Measurements from ENCODE around the gene NR5A1. TPM values are rescaled to one million over a fixed set of nuclear protein-coding genes. Genes with fewer than 3 reads are reported as not detected.

NR5A1 gene
- total and polyA plus RNA-seq, 10 of the 15 experiments (the other 5 are each of a cell fraction or from before 2014, with no cell fraction given) = 0.06 to 0.24 (median 0.08) TPM; not detected in 5

- no peak for TF ChIP-seq DPF2 (IDR thresholded peaks at IDR 0.05)
- no peak for TF ChIP-seq NRF1 (conservative IDR thresholded peaks at IDR 0.05; ENCODE audit: low read depth, low read length)
- TF ChIP-seq USF2 (IDR thresholded peaks at IDR 0.05; ENCODE audit: borderline replicate concordance, low read depth, low read length) = no peak
- no peak for TF ChIP-seq ZNF217 (IDR thresholded peaks at IDR 0.05)
- TF ChIP-seq IRF5 (IDR thresholded peaks at IDR 0.05; ENCODE audit: borderline replicate concordance) = no peak
Measured at GRCh38 chr9:124513376-124513994, 6.3 kb upstream of the NR5A1 start (continued).

- H3K27ac ChIP-seq (ENCODE audit: control insufficient read depth, insufficient read depth) = no peak overlapping the region
- no peaks in the 10 kb centered on the region for H3K79me2 ChIP-seq (ENCODE audit: control insufficient read depth, insufficient read depth, low read length)
- DNase-seq (ENCODE audit: low read depth, low spot score) = no peak
- no peaks in the 10 kb centered on the region for H3K36me3 ChIP-seq (ENCODE audit: control insufficient read depth in 2 of 2, insufficient read depth in 2 of 2, low read length in 1 of 2)
- H3K9me3 ChIP-seq (replicated peaks; ENCODE audit: control insufficient read depth, insufficient read depth, low read length) = no peaks in the 10 kb centered on the region
- TF ChIP-seq ZNF622 (IDR thresholded peaks at IDR 0.05) (no peak), POU2F2 (IDR thresholded peaks at IDR 0.05; ENCODE audit: borderline replicate concordance, low read depth, low read length) (no peak), PRDM15 (CRISPR knock-in tag; IDR thresholded peaks at IDR 0.05) (no peak), PBX3 (IDR thresholded peaks at IDR 0.05; ENCODE audit: insufficient replicate concordance, low read depth, low read length) (no peak), YY1 (IDR thresholded peaks at IDR 0.05; ENCODE audit: low read depth, low read length) (no peak), ATF2 (IDR thresholded peaks at IDR 0.05; ENCODE audit: low read length) (no peak), SRF (IDR thresholded peaks at IDR 0.05; ENCODE audit: low read depth in 2 of 2, low read length in 2 of 2) (no peak), STAT1 (conservative IDR thresholded peaks at IDR 0.05) (no peak), CEBPB (IDR thresholded peaks at IDR 0.05; ENCODE audit: borderline replicate concordance in 1 of 2, low read depth in 2 of 2, low read length in 2 of 2) (no peak), NFXL1 (IDR thresholded peaks at IDR 0.05; ENCODE audit: borderline replicate concordance) (no peak)
- ChIA-PET POLR2A (no interaction called here), SMC1A (ENCODE audit: uncharacterized antibody, unreplicated experiment) (no interaction called here), RAD21 (ENCODE audit: unreplicated experiment) (no interaction called here), CTCF (no interaction called here)
- no peak overlapping the region for H3K4me3 ChIP-seq
- no peak overlapping the region for H3K9ac ChIP-seq (ENCODE audit: control insufficient read depth, insufficient read depth, low read length)
- FAIRE-seq = no peak
- no peak overlapping the region for H2AFZ ChIP-seq (ENCODE audit: control insufficient read depth, low read depth, low read length)
- intact Hi-C loops (cut with micrococcal nuclease; ENCODE audit: unreplicated experiment) (no loop called here), in situ Hi-C loops (cut with MboI) (no loop called here)
- ATAC-seq = no peak; the same call in 2 of the 3 replicates
- no peaks in the 10 kb centered on the region for H4K20me1 ChIP-seq (ENCODE audit: control insufficient read depth, insufficient read depth)
- no TSS peak for BruUV-seq (replicated peaks)
- no peak overlapping the region for H3K4me2 ChIP-seq (ENCODE audit: control insufficient read depth, insufficient read depth)
- 44% methylated on average over 9 of the region's 9 CpGs for WGBS (ENCODE audit: insufficient coverage, insufficient replicate concordance, low lambda C conversion rate, missing lambda C conversion rate)
- no peaks in the 10 kb centered on the region for H3K4me1 ChIP-seq (ENCODE audit: control insufficient read depth, insufficient read depth, low read length)
- H3K27me3 ChIP-seq (replicated peaks in 1 of 2; ENCODE audit: control insufficient read depth in 2 of 2, insufficient read depth in 2 of 2, low read length in 1 of 2) = no peaks in the 10 kb centered on the region
Measured at GRCh38 chr9:124512806-124513204, 5.6 kb upstream of the NR5A1 start.
